Common myeloid progenitor, CD34-positive (primary cell): ENCODE measurements around the gene FXR1.

ENCODE experiments used
- CTCF ChIA-PET: fragments of 350-600 bp; sonication (Branson Sonifier 250); formaldehyde crosslinking; loops from one replicate; lab custom pipeline; 2021; ENCODE audit warnings: antibody characterized with exemption; lab: Charles Lee
- POLR2A ChIA-PET: fragments of 350-600 bp; sonication (Branson Sonifier 250); formaldehyde crosslinking; loops from one replicate; lab custom pipeline; 2021; ENCODE audit warnings: antibody characterized with exemption; lab: Charles Lee
- DNase-seq, 3 donors: peaks; one replicate each; pipeline versions ENCODE4 v3.0.0 to v3.0.0-alpha.2; 2013
- H3K27ac ChIP-seq, 2 experiments: 1 replicate in 1 of 2; 2 replicates in 1 of 2; pipeline ENCODE4 v1.7.0; 2013; ENCODE audit warnings: inconsistent platforms in 2 of 2, low read length in 2 of 2, mild to moderate bottlenecking in 2 of 2, low read depth in 1 of 2, moderate library complexity in 1 of 2; ENCODE audit not compliant: severe bottlenecking in 2 of 2, insufficient read depth in 1 of 2, poor library complexity in 1 of 2
- H3K27me3 ChIP-seq, 5 experiments: replicated peaks in 2 of 5; 1 replicate in 3 of 5; 2 replicates in 2 of 5; pipeline versions ENCODE4 v1.6.1 to v1.7.0; 2013; ENCODE audit warnings: low read length in 4 of 5, mild to moderate bottlenecking in 2 of 5, moderate library complexity in 2 of 5, inconsistent platforms in 1 of 5; ENCODE audit not compliant: insufficient read depth in 5 of 5, control insufficient read depth in 4 of 5
- H3K36me3 ChIP-seq, 4 experiments: 1 replicate in 2 of 4; 2 replicates in 2 of 4; pipeline versions ENCODE4 v1.6.1 to v1.7.0; 2013; ENCODE audit warnings: low read length in 3 of 4, control low read depth in 1 of 4, mild to moderate bottlenecking in 1 of 4; ENCODE audit not compliant: control insufficient read depth in 4 of 4, insufficient read depth in 4 of 4
- H3K4me1 ChIP-seq, 4 experiments: 1 replicate in 3 of 4; 2 replicates in 1 of 4; pipeline versions ENCODE4 v1.6.1 to v1.7.1; 2013; ENCODE audit warnings: low read length in 3 of 4, mild to moderate bottlenecking in 3 of 4, control low read depth in 1 of 4, inconsistent platforms in 1 of 4, moderate library complexity in 1 of 4; ENCODE audit not compliant: control insufficient read depth in 4 of 4, insufficient read depth in 4 of 4; ENCODE audit errors: control extremely low read depth in 1 of 4
- H3K4me3 ChIP-seq, 7 experiments: 1 replicate in 4 of 7; 2 replicates in 3 of 7; pipeline versions ENCODE4 v1.5.1 to v1.7.0; 2013; ENCODE audit warnings: mild to moderate bottlenecking in 7 of 7, low read length in 6 of 7, moderate library complexity in 6 of 7, inconsistent platforms in 2 of 7, low read depth in 2 of 7, control low read depth in 1 of 7; ENCODE audit not compliant: insufficient read depth in 4 of 7, control insufficient read depth in 1 of 7; ENCODE audit errors: extremely low read depth in 1 of 7
- H3K9me3 ChIP-seq, 5 experiments: 1 replicate in 4 of 5; 2 replicates in 1 of 5; pipeline versions ENCODE4 v1.6.1 to v1.7.1; 2013; ENCODE audit warnings: low read length in 4 of 5, mild to moderate bottlenecking in 2 of 5, inconsistent platforms in 1 of 5, low read depth in 1 of 5, moderate library complexity in 1 of 5; ENCODE audit not compliant: control insufficient read depth in 4 of 5, insufficient read depth in 2 of 5; ENCODE audit errors: control extremely low read depth in 1 of 5
- WGBS: methylation state at CpG from one replicate; pipeline ENCODE4 v1.1.5; 2013; ENCODE audit not compliant: insufficient coverage; 5-methylcytosine and 5-hydroxymethylcytosine counted together

The FXR1 gene

GRCh38 chr3:180962530-180962929 is 50.1 kb downstream of the FXR1 start:
- no peak overlapping the region for H3K27ac ChIP-seq
- no peaks in the 10 kb centered on the region for H3K4me1 ChIP-seq
- H3K36me3 ChIP-seq: peaks cover 17 to 74% (median 48%) of the 10 kb centered on the region in 4 experiments
- no peaks in the 10 kb centered on the region for H3K9me3 ChIP-seq
- ChIA-PET CTCF (interaction anchor here (0.9 kb wide), 1 partner anchor 11 kb away, joined by 4 read pairs; no protein-coding TSS in a partner anchor), POLR2A (no interaction called here)
- 88% methylated on average over 1 of the region's 1 CpG for WGBS
- no peak overlapping the region for H3K4me3 ChIP-seq
- DNase-seq: no peak
- no peaks in the 10 kb centered on the region for H3K27me3 ChIP-seq

DNA sequence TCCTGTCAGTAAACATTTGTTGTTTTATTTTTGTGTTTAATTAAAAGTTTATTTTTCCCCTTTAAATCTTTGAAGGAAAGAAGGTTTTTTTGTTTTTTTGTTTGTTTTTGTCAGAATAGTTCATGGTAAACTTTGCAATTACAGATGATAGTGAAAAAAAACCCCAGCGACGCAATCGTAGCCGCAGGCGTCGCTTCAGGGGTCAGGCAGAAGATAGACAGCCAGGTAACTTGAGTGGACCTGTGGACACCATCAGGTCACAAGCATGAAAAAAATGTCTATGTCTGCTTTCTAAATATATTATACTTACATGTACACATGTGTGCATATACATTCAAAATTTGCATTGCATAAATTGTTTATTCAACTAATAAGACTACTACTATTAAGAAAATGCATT is 58.5 kb downstream of the FXR1 start:
- ChIA-PET POLR2A (no interaction called here), CTCF (interaction anchor here (0.9 to 1.5 kb wide), 2 partner anchors 10 to 21 kb away, joined by 3 to 4 read pairs; no protein-coding TSS in a partner anchor)
- WGBS: 98% methylated on average over 6 of the region's 6 CpGs
- H3K27me3 ChIP-seq: no peaks in the 10 kb centered on the region
- no peak overlapping the region for H3K27ac ChIP-seq
- H3K4me3 ChIP-seq: no peak overlapping the region
- H3K4me1 ChIP-seq: no peaks in the 10 kb centered on the region
- H3K9me3 ChIP-seq: no peaks in the 10 kb centered on the region
- peaks cover 17 to 71% (median 44%) of the 10 kb centered on the region in 4 experiments for H3K36me3 ChIP-seq
- no peak for DNase-seq

DNA sequence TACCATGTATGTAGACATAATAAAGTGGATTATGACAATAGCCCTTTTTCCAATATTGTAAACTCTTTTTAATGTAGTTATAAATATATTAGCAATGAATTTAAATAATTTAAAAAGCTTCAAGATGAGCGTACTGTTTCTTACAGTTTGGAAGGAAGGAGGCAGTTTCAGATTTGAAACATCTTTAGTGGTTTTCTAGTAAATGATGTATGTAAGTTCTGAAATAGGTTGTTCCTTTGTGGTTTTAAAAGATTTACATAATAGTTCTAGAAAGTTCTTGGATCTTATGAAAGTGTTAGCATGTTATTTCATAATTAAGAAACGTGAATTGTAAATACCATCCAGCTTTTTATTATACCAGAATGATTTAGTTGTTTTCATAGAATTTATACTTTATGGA is 61.1 kb downstream of the FXR1 start:
- no peak overlapping the region for H3K27ac ChIP-seq
- ChIA-PET POLR2A (no interaction called here), CTCF (interaction anchor here (1.0 kb wide), 1 partner anchor 16 kb away, joined by 3 read pairs; no protein-coding TSS in a partner anchor)
- H3K4me1 ChIP-seq: no peaks in the 10 kb centered on the region
- peaks cover 16 to 63% (median 43%) of the 10 kb centered on the region in 4 experiments for H3K36me3 ChIP-seq
- 100% methylated on average over 1 of the region's 2 CpGs for WGBS
- H3K4me3 ChIP-seq: no peak overlapping the region
- H3K27me3 ChIP-seq: no peaks in the 10 kb centered on the region
- DNase-seq: no peak
- H3K9me3 ChIP-seq: no peaks in the 10 kb centered on the region

DNA sequence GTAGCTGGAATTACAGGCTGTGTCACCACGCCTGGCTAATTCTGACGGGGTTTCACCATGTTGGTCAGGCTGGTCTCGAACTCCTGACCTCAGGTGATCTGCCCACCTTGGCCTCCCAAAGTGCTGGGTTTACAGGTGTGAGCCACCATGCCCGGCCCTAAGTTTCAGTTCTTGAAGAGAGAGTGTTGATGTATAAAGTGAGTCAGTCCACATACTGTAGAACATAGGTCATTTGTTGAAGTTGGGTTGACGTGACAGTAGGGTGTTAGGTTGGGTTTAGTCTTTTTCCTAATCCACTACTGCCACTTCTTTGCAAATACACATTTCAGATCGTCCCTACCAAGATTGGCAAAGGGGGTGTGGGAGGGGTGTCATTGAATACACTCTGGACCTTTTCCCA is 61.8 kb downstream of the FXR1 start:
- ChIA-PET POLR2A (no interaction called here), CTCF (no interaction called here)
- Histone ChIP-seq H3K27ac (no peak overlapping the region), H3K4me3 (no peak overlapping the region), H3K4me1 (no peaks in the 10 kb centered on the region), H3K36me3 (peaks cover 12 to 65% (median 39%) of the 10 kb centered on the region in 4 experiments), H3K27me3 (no peaks in the 10 kb centered on the region), H3K9me3 (no peaks in the 10 kb centered on the region)
- 100% methylated on average over 4 of the region's 6 CpGs for WGBS
- DNase-seq: no peak

GRCh38 chr3:180977498-180977897 is 65.0 kb downstream of the FXR1 start:
- Histone ChIP-seq H3K27ac (no peak overlapping the region), H3K9me3 (no peaks in the 10 kb centered on the region), H3K4me1 (no peaks in the 10 kb centered on the region), H3K4me3 (no peak overlapping the region), H3K36me3 (peaks cover 8 to 39% (median 20%) of the 10 kb centered on the region in 4 experiments), H3K27me3 (no peaks in the 10 kb centered on the region)
- ChIA-PET POLR2A (no interaction called here), CTCF (no interaction called here)
- DNase-seq: no peak

GRCh38 chr3:180979961-180980360 is 67.5 kb downstream of the FXR1 start:
- CTCF ChIA-PET: interaction anchor here (1.3 kb wide), 2 partner anchors 28 to 67 kb away, joined by 3 read pairs; partner anchors contain the start of gene FXR1
- Histone ChIP-seq H3K4me1 (no peaks in the 10 kb centered on the region), H3K27me3 (no peaks in the 10 kb centered on the region), H3K4me3 (no peak overlapping the region), H3K36me3 (peaks cover 8 to 26% (median 21%) of the 10 kb centered on the region in 4 experiments), H3K9me3 (no peaks in the 10 kb centered on the region), H3K27ac (no peak overlapping the region)
- POLR2A ChIA-PET: no interaction called here
- no peak for DNase-seq

- CTCF ChIA-PET: interaction anchor here (0.8 to 1.3 kb wide), 3 partner anchors 19 to 68 kb away, joined by 3 read pairs; partner anchors contain the start of gene FXR1
- DNase-seq: no peak
- POLR2A ChIA-PET: no interaction called here
Observed at GRCh38 chr3:180980611-180981010, 68.1 kb downstream of the FXR1 start.

More at GRCh38 chr3:180980611-180981010, 68.1 kb downstream of the FXR1 start:
- no peaks in the 10 kb centered on the region for H3K27me3 ChIP-seq
- no peak overlapping the region for H3K4me3 ChIP-seq
- no peaks in the 10 kb centered on the region for H3K4me1 ChIP-seq
- peaks cover 8 to 32% (median 23%) of the 10 kb centered on the region in 4 experiments for H3K36me3 ChIP-seq
- H3K9me3 ChIP-seq: no peaks in the 10 kb centered on the region
- H3K27ac ChIP-seq: no peak overlapping the region
